SK-N-SH (cell line): ENCODE results near the gene PAFAH1B2. TPM values are rescaled to one million over a fixed set of nuclear protein-coding genes. Genes with fewer than 3 reads are reported as not detected.
"Not testable (repeated sequence)": the region's sequence is repeated elsewhere in the genome, so short reads cannot be mapped to it uniquely, and the experiment has no call there.

Experiments used
- CTCF ChIA-PET: fragments of 300-600, 350-600 bp; formaldehyde crosslinking; extraction: SDS; loops from one replicate; lab custom pipeline; 2021; lab: Yijun Ruan, JAX
- POLR2A ChIA-PET: fragments of 350-600 bp; sonication (Branson Sonifier 250); formaldehyde crosslinking; extraction: SDS; loops from one replicate; lab custom pipeline; 2020; ENCODE audit warnings: antibody characterized with exemption, inconsistent platforms; lab: Yijun Ruan, JAX
- DNase-seq: peaks from one replicate; pipeline ENCODE4 v3.0.0; 2012
- H2AFZ ChIP-seq: fragments of 200-600 bp; sonication (generic); 2 replicates; pipeline ENCODE4 v1.8.1; 2016; ENCODE audit warnings: antibody characterized with exemption, mild to moderate bottlenecking, low read depth
- H3F3A ChIP-seq: fragments of 200-600 bp; sonication (generic); replicated peaks from 2 replicates; pipeline ENCODE3; 2016; ENCODE audit warnings: antibody characterized with exemption, mild to moderate bottlenecking; ENCODE audit not compliant: insufficient read depth
- H3K27ac ChIP-seq, 2 experiments: fragments of 200-500 bp in 1 of 2; fragments of 200-600 bp in 1 of 2; sonication (Bioruptor generic) in 1 of 2; sonication (generic), shearing (Covaris generic) in 1 of 2; 2 replicates each; pipeline versions ENCODE4 v1.5.1 to v1.6.1; 2014 to 2016; ENCODE audit warnings: low read depth in 2 of 2, inconsistent platforms in 1 of 2, low read length in 1 of 2, mild to moderate bottlenecking in 1 of 2, mixed read lengths in 1 of 2
- H3K27me3 ChIP-seq: fragments of 200-600 bp; sonication (generic), shearing (Covaris generic); 2 replicates; pipeline ENCODE4 v1.6.1; 2016; ENCODE audit warnings: mixed run types; ENCODE audit not compliant: insufficient read depth
- H3K36me3 ChIP-seq, 2 experiments: fragments of 200-500 bp in 1 of 2; fragments of 200-600 bp in 1 of 2; sonication (Bioruptor generic) in 1 of 2; sonication (generic) in 1 of 2; replicated peaks in 1 of 2; 2 replicates each; pipeline versions ENCODE3 to v1.5.1; 2014 to 2016; ENCODE audit warnings: low read length in 1 of 2, mild to moderate bottlenecking in 1 of 2; ENCODE audit not compliant: insufficient read depth in 2 of 2, control insufficient read depth in 1 of 2
- H3K4me1 ChIP-seq, 2 experiments: fragments of 200-500 bp in 1 of 2; fragments of 200-600 bp in 1 of 2; sonication (Bioruptor generic) in 1 of 2; sonication (generic), shearing (Covaris generic) in 1 of 2; 2 replicates each; pipeline versions ENCODE4 v1.5.1 to v1.6.1; 2014 to 2016; ENCODE audit warnings: low read depth in 1 of 2, low read length in 1 of 2, mixed run types in 1 of 2; ENCODE audit not compliant: insufficient read depth in 2 of 2, control insufficient read depth in 1 of 2
- H3K4me2 ChIP-seq: fragments of 200-600 bp; sonication (generic), shearing (Covaris generic); 2 replicates; pipeline ENCODE4 v1.6.1; 2017; ENCODE audit warnings: mixed run types
- H3K4me3 ChIP-seq, 2 experiments: fragments of 200-500 bp in 1 of 2; fragments of 200-600 bp in 1 of 2; sonication (Bioruptor generic) in 1 of 2; sonication (generic), shearing (Covaris generic) in 1 of 2; 2 replicates each; pipeline versions ENCODE4 v1.5.1 to v1.8.1; 2014 to 2016; ENCODE audit warnings: low read depth in 2 of 2, inconsistent platforms in 1 of 2, low read length in 1 of 2, mild to moderate bottlenecking in 1 of 2, mixed read lengths in 1 of 2, moderate library complexity in 1 of 2
- H3K79me2 ChIP-seq: fragments of 200-600 bp; sonication (generic); 2 replicates; pipeline ENCODE4 v1.8.1; 2017; ENCODE audit warnings: mild to moderate bottlenecking; ENCODE audit not compliant: insufficient read depth
- H3K9ac ChIP-seq: fragments of 200-600 bp; sonication (generic); 2 replicates; pipeline ENCODE4 v1.6.1; 2017; ENCODE audit warnings: mixed run types
- H3K9me2 ChIP-seq: fragments of 200-600 bp; sonication (generic); 2 replicates; pipeline ENCODE4 v1.6.1; 2017; ENCODE audit warnings: mixed run types
- H3K9me3 ChIP-seq: fragments of 200-600 bp; sonication (generic); 2 replicates; pipeline ENCODE4 v1.6.1; 2017; ENCODE audit warnings: mixed run types, mild to moderate bottlenecking, moderate library complexity
- H4K20me1 ChIP-seq: fragments of 200-600 bp; sonication (generic); 2 replicates; pipeline ENCODE4 v1.6.1; 2017; ENCODE audit warnings: mild to moderate bottlenecking, mixed run types; ENCODE audit not compliant: insufficient read depth
- ELF1 ChIP-seq: IDR thresholded peaks from 2 replicates; pipeline ENCODE4 v1.4.0; 2012
- MEF2A ChIP-seq: IDR thresholded peaks from 2 replicates; pipeline ENCODE4 v1.4.0; 2012; ENCODE audit warnings: low read depth, borderline replicate concordance
- MXI1 ChIP-seq: IDR thresholded peaks from 2 replicates; pipeline ENCODE4 v1.6.1; 2012; ENCODE audit warnings: mild to moderate bottlenecking, low read depth, low read length, improper control_type of control experiment
- RCOR1 ChIP-seq: fragments of 150-350 bp; IDR thresholded peaks from 2 replicates; pipeline ENCODE4 v1.6.1; 2017; ENCODE audit warnings: antibody characterized with exemption, low read length
- WGBS: methylation state at CpG from one replicate; pipeline ENCODE4 v1.1.6; 2017; ENCODE audit warnings: low lambda C conversion rate; 5-methylcytosine and 5-hydroxymethylcytosine counted together
- polyA plus RNA-seq, 3 experiments: library from polyadenylated mRNA; depleted of rRNA; stranded (reverse); fragments of >200 nt; gene quantifications; 2 replicates each; pipeline ENCODE4 v1.2.3, GENCODE V29; 2012
- TF ChIP-seq, protein P1 (sequence below): IDR thresholded peaks from 2 replicates; pipeline ENCODE4 v1.6.1; 2012; ENCODE audit warnings: mild to moderate bottlenecking, low read depth, low read length, moderate library complexity
- TF ChIP-seq, protein P2 (sequence below): fragments of 150-350 bp; IDR thresholded peaks from 2 replicates; pipeline ENCODE4 v1.6.1; 2016; ENCODE audit warnings: mild to moderate bottlenecking, low read depth, low read length
- TF ChIP-seq, protein P3 (sequence below): IDR thresholded peaks from 2 replicates; pipeline ENCODE4 v1.4.0; 2012; ENCODE audit warnings: low read depth, borderline replicate concordance

PAFAH1B2 gene
- polyA plus RNA-seq, 1 of the 3 experiments (the other 2 are of a cell fraction), result 19.6 TPM

DNA sequence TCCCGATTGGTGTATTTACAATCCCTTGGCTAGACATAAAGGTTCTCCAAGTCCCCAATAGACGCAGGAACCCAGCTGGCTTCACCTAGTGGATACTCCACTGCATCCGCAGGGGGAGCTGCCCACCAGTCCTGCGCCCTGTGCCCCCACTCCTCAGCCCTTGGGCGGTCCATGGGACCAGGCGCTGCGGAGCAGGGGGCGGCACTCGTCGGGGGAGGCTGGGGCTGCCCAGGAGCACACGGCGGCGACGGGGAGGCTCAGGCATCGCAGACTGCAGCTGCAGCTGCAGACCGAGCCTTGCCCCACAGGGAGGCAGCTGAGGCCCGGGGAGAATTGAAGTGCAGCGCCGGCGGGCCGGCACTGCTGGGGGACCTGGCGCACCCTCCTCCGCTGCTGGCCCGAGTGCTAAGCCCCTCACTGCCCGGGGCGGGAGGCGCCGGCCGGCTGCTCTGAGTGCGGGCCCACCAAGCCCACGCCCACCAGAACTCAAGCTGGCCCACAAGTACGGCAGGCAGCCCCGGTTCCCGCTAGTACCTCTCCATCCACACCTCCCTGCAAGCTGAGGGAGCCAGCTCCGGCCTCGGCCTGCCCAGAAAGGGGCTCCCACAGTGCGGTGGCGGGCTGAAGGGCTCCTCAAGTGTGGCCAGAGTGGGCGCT, 33.7 kb upstream of the PAFAH1B2 start (continued):
- TF ChIP-seq, protein P1, sequence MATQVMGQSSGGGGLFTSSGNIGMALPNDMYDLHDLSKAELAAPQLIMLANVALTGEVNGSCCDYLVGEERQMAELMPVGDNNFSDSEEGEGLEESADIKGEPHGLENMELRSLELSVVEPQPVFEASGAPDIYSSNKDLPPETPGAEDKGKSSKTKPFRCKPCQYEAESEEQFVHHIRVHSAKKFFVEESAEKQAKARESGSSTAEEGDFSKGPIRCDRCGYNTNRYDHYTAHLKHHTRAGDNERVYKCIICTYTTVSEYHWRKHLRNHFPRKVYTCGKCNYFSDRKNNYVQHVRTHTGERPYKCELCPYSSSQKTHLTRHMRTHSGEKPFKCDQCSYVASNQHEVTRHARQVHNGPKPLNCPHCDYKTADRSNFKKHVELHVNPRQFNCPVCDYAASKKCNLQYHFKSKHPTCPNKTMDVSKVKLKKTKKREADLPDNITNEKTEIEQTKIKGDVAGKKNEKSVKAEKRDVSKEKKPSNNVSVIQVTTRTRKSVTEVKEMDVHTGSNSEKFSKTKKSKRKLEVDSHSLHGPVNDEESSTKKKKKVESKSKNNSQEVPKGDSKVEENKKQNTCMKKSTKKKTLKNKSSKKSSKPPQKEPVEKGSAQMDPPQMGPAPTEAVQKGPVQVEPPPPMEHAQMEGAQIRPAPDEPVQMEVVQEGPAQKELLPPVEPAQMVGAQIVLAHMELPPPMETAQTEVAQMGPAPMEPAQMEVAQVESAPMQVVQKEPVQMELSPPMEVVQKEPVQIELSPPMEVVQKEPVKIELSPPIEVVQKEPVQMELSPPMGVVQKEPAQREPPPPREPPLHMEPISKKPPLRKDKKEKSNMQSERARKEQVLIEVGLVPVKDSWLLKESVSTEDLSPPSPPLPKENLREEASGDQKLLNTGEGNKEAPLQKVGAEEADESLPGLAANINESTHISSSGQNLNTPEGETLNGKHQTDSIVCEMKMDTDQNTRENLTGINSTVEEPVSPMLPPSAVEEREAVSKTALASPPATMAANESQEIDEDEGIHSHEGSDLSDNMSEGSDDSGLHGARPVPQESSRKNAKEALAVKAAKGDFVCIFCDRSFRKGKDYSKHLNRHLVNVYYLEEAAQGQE, result no peak
- TF ChIP-seq MEF2A, result no peak
- TF ChIP-seq, protein P2, sequence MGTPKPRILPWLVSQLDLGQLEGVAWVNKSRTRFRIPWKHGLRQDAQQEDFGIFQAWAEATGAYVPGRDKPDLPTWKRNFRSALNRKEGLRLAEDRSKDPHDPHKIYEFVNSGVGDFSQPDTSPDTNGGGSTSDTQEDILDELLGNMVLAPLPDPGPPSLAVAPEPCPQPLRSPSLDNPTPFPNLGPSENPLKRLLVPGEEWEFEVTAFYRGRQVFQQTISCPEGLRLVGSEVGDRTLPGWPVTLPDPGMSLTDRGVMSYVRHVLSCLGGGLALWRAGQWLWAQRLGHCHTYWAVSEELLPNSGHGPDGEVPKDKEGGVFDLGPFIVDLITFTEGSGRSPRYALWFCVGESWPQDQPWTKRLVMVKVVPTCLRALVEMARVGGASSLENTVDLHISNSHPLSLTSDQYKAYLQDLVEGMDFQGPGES, result no peak
- TF ChIP-seq ELF1, result no peak
- TF ChIP-seq RCOR1, result no peak
- no peak for TF ChIP-seq MXI1
- TF ChIP-seq, protein P3, sequence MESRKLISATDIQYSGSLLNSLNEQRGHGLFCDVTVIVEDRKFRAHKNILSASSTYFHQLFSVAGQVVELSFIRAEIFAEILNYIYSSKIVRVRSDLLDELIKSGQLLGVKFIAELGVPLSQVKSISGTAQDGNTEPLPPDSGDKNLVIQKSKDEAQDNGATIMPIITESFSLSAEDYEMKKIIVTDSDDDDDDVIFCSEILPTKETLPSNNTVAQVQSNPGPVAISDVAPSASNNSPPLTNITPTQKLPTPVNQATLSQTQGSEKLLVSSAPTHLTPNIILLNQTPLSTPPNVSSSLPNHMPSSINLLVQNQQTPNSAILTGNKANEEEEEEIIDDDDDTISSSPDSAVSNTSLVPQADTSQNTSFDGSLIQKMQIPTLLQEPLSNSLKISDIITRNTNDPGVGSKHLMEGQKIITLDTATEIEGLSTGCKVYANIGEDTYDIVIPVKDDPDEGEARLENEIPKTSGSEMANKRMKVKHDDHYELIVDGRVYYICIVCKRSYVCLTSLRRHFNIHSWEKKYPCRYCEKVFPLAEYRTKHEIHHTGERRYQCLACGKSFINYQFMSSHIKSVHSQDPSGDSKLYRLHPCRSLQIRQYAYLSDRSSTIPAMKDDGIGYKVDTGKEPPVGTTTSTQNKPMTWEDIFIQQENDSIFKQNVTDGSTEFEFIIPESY, result no peak

DNA sequence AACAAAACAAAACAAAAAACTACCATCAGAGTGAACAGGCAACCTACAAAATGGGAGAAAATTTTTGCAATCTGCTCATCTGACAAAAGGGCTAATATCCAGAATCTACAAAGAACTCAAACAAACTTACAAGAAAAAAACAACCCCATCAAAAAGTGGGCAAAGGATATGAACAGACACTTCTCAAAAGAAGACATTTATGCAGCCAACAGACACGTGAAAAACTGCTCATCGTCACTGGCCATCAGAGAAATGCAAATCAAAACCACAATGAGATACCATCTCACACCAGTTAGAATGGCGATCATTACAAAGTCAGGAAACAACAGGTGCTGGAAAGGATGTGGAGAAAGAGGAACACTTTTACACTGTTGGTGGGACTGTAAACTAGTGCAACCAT, 31.6 kb upstream of the PAFAH1B2 start:
- H3K4me3 ChIP-seq, H3K9me2 ChIP-seq, POLR2A ChIA-PET, DNase-seq, H3K27ac ChIP-seq, H4K20me1 ChIP-seq, H3K9me3 ChIP-seq, H3K36me3 ChIP-seq, H3K4me2 ChIP-seq, H2AFZ ChIP-seq, H3K27me3 ChIP-seq, H3K4me1 ChIP-seq, H3K79me2 ChIP-seq, H3K9ac ChIP-seq, H3F3A ChIP-seq: not testable (repeated sequence)
- CTCF ChIA-PET, result interaction anchor here (16.5 kb wide), 1 partner anchor 321 kb away, joined by 268 read pairs; the partner anchor contains the start of genes APOA5 and ZPR1
- 32% methylated on average over 3 of the region's 3 CpGs for WGBS

DNA sequence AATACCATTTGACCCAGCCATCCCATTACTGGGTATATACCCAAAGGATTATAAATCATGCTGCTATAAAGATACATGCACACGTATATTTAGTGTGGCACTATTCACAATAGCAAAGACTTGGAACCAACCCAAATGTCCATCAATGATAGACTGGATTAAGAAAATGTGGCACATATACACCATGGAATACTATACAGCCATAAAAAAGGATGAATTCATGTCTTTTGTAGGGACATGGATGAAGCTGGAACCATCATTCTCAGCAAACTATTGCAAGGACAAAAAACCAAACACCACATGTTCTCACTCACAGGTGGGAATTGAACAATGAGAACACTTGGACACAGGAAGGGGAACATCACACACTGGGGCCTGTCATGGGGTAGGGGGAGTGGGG, 31.1 kb upstream of the PAFAH1B2 start:
- H3K36me3 ChIP-seq, H3K27ac ChIP-seq, H3K9ac ChIP-seq, H3K9me2 ChIP-seq, H3K4me1 ChIP-seq, H3K4me3 ChIP-seq, POLR2A ChIA-PET, H3F3A ChIP-seq, H3K4me2 ChIP-seq, H3K79me2 ChIP-seq, H4K20me1 ChIP-seq, H3K9me3 ChIP-seq, H3K27me3 ChIP-seq, H2AFZ ChIP-seq, DNase-seq: not testable (repeated sequence)
- WGBS, result 19% methylated on average over 1 of the region's 1 CpG
- CTCF ChIA-PET, result interaction anchor here (1.6 to 2.2 kb wide), 2 partner anchors 233 to 322 kb away, joined by 4 to 8 read pairs; partner anchors contain the start of gene APOA5
